Smooth muscle cell of the brain vasculature (primary cell): ENCODE measurements around the gene DNAJB2.
"Not testable (repeated sequence)": the region's sequence is repeated elsewhere in the genome, so short reads cannot be mapped to it uniquely, and the experiment has no call there.

ENCODE experiments used
- DNase-seq: peaks from one replicate; pipeline ENCODE4 v3.0.0-alpha.2; 2012; ENCODE audit warnings: low read depth, low spot score

DNAJB2 gene

DNA sequence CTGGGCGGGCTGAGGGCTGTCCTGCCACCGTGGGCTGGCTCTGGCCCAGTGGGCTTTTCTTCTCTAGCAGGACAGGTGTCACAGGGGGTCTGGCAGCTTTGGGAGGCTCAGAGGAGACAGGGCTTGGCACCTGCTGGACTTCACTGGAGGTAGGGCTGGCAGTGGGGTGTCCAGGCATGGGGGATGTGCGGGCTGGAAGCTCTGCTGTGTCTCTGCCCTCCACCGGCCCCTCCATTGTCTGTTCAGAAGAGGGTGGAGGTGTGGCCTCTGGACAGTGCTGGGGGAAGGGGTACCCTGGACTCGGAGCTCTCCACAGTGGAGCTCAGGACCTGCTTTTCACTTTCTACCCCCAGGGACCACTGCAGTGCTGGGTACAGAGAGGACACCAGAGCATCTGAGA lies 20.9 kb downstream of the DNAJB2 start:
- no peak for DNase-seq

- no peak for DNase-seq
Measured at GRCh38 chr2:219302412-219302968, 23.3 kb downstream of the DNAJB2 start.

DNA sequence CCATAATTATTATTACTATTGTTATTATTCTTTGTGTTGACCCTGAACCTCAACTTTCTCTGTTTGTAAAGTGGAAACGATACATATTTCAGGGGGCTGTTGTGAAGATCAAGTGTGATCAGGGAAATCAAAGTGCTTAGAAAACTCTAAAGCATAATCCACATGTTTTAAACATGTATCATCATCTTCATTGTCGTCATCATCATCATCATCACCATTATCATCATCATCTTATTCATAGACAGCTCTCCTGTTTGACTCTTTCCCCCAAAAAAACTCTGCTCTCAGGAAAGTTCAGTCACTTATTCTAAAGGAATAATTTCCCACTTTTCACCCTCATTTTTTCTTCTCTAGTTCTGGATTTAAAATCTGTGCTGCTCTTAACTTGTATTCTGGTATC lies 25.1 kb downstream of the DNAJB2 start:
- no peak for DNase-seq

DNA sequence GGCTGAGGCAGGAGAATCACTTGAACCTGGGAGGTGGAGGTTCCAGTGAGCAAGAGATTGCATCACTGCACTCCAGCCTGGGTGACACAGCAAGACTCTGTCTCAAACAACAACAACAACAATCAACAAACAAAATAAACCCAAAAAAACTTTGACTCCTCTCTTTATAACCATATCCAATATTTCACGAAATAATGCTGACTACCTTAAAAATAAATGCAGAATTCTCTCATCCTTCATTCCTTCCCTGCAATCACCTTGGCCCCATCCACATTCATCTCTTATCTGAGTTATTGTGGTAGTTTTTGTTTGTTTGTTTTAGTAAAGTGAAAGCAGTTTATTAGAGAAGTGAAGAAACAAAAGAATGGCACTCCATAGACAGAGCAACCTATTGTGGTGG lies 26.9 kb downstream of the DNAJB2 start:
- DNase-seq: no peak

- no peak for DNase-seq
Measured at GRCh38 chr2:219308142-219309101, 29.3 kb downstream of the DNAJB2 start.

DNA sequence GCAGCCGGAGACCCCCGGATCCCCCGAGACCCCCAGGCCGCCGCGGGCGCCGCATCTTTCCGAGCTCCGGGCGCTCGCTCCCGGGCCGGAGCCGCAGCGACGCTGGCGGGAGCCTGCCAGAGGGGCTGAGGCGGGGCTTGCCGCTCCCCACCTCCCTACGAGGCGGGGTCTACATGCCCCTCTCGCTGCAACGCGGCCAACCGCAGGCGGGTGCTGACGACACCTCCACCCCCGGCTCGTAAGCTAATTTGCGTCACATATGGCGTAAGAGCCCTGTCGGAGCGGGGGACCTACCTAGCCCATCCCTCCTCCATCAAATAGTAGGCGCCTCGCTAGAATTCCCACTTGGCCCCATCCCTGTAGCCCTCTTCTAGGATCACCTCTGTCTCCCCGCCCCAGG lies 30.1 kb downstream of the DNAJB2 start, which contains the start of gene PTPRN:
Gene PTPRN (minus strand): TSS at position 124 of the 400 bp plus-strand sequence. CDS start 69 bp downstream, at position 55.
- DNase-seq: no peak

DNA sequence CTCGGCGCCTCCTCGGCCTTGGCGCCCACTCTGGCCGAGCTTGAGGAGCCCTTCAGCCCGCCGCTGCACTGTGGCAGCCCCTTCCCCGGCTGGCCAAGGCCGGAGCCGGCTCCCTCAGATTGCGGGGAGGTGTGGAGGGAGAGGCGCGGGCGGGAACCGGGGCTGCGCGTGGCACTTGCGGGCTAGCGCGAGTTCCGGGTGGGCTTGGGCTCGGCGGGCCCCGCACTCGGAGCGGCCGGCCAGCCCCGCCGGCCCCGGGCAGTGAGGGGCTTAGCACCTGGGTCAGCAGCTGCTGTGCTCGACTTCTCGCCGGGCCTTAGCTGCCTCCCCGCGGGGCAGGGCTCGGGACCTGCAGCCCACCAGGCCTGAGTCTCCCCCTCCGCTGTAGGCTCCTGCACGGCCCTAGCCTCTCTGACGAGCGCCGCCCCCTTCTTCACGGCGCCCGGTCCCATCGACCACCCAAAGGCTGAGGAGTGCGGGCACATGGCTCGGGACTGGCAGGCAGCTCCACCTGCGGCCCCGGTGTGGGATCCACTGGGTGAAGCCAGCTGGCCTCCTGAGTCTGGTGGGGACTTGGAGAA lies 33.6 kb downstream of the DNAJB2 start:
- DNase-seq: not testable (repeated sequence)

DNA sequence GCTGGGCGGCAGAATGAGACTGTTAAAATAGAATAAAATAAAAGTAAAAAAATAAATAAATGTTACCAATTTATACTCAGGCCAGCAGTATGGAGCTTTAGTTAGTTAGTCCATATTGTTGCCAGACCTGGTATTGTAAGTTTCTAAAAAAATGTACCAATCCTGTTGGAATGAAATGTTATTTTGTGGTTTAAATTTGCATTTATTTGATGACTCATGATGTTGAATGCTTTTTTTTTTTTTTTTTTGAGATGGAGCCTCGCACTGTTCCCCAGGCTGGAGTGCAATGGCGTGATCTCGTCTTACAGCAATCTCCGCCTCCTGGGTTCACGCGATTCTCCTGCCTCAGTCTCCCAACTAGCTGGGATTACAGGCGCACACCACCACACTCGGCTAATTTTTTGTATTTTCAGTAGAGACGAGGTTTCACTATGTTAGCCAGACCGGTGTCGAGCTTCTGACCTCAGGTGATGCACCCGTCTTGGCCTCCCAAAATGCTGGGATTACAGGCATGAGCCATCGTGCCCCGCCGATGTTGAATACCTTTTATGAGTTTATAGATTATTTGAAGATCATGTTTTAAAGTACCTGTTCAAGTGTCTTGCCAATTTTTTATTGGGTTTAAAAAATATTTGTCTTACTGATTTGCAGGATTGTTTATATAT lies 35.8 kb downstream of the DNAJB2 start:
- no peak for DNase-seq

DNA sequence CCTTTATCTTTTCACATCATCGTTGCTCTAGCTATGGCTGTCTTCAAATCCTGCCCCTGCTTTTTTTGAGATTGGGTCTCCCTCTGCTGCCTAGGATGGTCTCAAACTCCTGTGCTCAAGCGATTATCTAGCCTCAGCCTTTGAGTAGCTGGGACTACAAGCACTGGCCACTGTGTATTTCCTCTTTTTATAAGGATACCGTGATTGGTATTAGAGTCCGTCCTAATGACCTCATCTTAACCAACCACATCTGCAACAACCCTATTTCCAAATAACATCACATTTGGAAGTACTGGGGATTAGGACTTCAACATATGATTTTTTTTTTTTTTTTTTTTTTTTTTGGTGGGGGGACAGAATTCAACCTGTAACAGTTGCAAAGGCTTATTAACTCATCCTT lies 44.3 kb downstream of the DNAJB2 start:
- no peak for DNase-seq

GRCh38 chr2:219325136-219325535 lies 46.0 kb downstream of the DNAJB2 start:
- DNase-seq: no peak

- DNase-seq: no peak
Measured at GRCh38 chr2:219325657-219326315, 46.6 kb downstream of the DNAJB2 start.

- DNase-seq: no peak
Measured at GRCh38 chr2:219327719-219328118, 48.6 kb downstream of the DNAJB2 start.

DNA sequence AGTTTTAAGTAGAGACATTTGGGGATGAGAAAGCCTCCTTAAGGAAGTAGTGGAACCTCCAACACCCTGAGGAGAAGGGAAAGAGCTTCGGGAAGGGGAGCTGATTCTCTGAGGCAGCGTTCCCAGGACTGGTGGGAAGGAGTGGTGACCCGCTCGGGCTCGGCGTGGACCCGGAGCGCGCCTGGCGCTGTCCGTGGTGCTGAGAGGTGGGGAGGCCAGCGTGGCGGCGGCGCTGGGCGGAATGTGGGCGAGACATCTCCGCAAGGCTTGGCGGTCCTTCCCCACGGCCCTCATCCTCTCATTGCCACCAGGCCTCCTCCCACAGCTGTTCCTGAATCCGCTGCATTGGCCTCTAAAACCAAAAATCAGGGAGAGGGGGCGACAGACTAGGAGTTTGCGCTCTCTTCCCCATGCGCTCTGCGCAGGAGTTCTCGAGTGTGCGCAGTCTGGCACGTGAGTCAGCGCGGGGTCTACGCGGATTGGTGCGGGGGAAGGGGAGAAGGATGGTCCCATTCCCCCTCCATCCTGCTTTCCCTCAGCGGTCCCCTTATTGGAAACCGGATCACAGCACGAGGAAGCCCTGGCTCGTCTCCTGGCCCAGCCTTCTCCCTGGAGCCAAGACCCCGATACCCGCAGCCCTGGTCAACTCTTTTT lies 52.5 kb downstream of the DNAJB2 start:
- no peak for DNase-seq

DNA sequence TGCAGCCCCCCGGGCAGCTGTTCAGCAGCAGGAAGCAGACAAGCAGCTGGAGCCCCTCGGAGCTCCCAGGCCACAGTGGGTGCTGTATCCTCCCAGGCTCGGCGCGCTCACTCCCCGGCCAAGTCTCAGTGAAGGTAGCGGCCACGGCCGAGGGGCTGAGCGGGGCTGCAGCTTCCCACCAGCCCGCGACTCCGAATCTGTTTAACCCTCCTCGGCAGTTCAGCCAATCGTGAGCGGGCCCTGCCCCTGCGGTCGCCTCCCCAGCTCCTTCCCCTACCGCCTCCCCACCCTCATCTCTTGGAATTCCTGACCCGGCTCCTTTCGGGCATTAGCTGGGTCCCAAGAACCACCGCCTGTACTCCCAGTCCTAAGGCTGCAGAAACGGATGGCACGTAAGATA lies 53.4 kb downstream of the DNAJB2 start, which contains the start of gene RESP18:
Gene RESP18 (minus strand): TSS at position 203 of the 400 bp plus-strand sequence.
- DNase-seq: no peak

GRCh38 chr2:219334076-219334475 lies 54.9 kb downstream of the DNAJB2 start:
- no peak for DNase-seq

DNA sequence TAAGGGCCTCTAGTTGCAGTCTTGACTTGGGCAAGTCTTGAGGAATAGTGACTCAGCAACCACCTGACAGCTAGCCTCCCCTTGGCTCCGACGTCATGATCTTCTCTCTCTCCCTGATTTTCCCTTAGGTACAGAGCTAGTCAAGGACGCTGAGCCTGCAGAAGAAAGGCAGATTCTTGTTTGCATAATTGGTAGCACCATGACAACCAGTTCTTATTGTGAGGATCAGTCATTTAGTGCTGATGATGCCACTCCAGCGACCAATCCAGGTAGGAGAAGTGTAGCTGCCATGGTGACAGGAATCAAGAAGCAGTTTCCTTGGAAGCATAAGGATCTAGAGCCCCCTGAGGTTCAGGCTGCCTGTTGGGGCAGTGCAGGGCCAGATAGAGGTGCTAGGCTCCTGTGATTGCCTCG lies 56.2 kb downstream of the DNAJB2 start:
- no peak for DNase-seq
